Nephron progenitor cell (in vitro differentiated cells): ENCODE measurements around the gene PLCH1.

ENCODE experiments used
- DNase-seq: peaks from one replicate; pipeline ENCODE4 v3.0.0; 2021
- H3K27ac Mint-ChIP-seq: 2 replicates; pipeline ENCODE4 v1.8.0; 2021; ENCODE audit warnings: mild to moderate bottlenecking, moderate library complexity, mixed read lengths
- H3K27me3 Mint-ChIP-seq: 2 replicates; pipeline ENCODE4 v1.8.0; 2021; ENCODE audit warnings: mild to moderate bottlenecking, low read depth, mixed read lengths; ENCODE audit not compliant: poor library complexity
- H3K36me3 Mint-ChIP-seq: 2 replicates; pipeline ENCODE4 v1.8.0; 2021; ENCODE audit warnings: low read depth, mixed read lengths
- H3K4me1 Mint-ChIP-seq: 2 replicates; pipeline ENCODE4 v1.8.0; 2021; ENCODE audit warnings: mixed read lengths
- H3K4me3 Mint-ChIP-seq: 2 replicates; pipeline ENCODE4 v1.8.0; 2021; ENCODE audit warnings: mild to moderate bottlenecking, moderate library complexity, mixed read lengths
- H3K9me3 Mint-ChIP-seq: 2 replicates; pipeline ENCODE4 v1.8.0; 2021; ENCODE audit warnings: mild to moderate bottlenecking, moderate library complexity, mixed read lengths
- TF ChIP-seq, protein P1 (sequence below): fragments of 200-600 bp; sonication (generic); IDR thresholded peaks from 2 replicates; pipeline ENCODE4 v1.5.0; 2021; ENCODE audit warnings: antibody characterized with exemption

PLCH1 gene

DNA sequence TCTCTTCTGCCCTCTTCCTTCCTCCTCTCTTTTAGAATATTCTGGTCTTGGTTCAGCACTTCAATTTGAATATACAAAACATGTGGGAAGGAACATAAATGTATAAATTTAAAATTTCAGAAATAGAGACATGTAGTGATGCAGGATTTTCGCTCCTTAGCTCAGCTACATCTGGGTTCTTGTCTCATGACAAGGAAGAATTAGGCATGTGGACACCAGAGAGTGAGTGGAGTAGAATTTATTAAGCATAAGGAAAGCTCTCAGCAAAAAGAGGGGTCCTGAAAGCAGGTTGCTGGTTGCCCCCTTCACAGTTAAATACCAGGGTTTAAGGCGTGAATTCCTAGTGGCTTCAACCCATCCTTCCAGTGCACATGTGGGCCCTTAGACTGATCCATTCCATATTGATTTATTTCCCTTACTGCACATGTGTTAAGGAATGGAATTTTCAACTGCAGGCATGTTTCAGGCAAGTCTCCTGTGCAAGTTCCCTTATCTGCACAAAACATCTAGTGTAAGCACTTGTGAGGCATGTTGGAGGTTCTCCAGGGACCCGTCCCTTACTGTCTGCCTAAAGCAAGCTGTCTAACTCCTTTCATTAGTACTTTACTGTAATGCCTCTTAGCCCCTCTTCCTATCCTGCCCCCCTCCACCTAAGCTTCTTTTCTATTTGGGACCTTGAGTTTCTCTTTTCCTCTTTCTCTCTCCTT is 318.2 kb downstream of the PLCH1 start:
- Mint-ChIP-seq H3K4me1 (no peaks in the 10 kb centered on the region), H3K9me3 (peaks cover 28% of the 10 kb centered on the region), H3K36me3 (no peaks in the 10 kb centered on the region), H3K27ac (no peak overlapping the region), H3K4me3 (no peak overlapping the region), H3K27me3 (no peaks in the 10 kb centered on the region)
- TF ChIP-seq, protein P1, sequence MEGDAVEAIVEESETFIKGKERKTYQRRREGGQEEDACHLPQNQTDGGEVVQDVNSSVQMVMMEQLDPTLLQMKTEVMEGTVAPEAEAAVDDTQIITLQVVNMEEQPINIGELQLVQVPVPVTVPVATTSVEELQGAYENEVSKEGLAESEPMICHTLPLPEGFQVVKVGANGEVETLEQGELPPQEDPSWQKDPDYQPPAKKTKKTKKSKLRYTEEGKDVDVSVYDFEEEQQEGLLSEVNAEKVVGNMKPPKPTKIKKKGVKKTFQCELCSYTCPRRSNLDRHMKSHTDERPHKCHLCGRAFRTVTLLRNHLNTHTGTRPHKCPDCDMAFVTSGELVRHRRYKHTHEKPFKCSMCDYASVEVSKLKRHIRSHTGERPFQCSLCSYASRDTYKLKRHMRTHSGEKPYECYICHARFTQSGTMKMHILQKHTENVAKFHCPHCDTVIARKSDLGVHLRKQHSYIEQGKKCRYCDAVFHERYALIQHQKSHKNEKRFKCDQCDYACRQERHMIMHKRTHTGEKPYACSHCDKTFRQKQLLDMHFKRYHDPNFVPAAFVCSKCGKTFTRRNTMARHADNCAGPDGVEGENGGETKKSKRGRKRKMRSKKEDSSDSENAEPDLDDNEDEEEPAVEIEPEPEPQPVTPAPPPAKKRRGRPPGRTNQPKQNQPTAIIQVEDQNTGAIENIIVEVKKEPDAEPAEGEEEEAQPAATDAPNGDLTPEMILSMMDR: no peak
- DNase-seq: no peak

DNA sequence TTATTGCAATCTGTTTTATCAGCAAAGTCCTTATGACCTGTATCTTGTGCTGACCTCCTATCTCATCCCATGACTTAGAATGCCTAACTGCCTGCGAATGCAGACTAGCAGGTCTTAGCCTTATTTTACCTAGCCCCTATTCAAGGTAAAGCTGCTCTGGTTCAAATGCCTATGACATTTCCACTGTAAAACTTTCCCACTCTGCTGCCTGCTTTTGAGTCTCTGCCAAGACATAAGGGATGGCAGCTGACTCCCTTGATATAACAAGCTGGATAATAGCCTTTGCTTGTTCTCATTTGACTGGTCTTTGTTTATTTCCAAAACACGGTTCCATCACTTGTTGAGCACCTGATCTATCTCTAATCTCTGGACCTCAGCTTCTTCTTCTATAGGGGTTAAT is 319.5 kb downstream of the PLCH1 start:
- Mint-ChIP-seq H3K36me3 (no peaks in the 10 kb centered on the region), H3K4me3 (no peak overlapping the region), H3K4me1 (no peaks in the 10 kb centered on the region), H3K27me3 (no peaks in the 10 kb centered on the region), H3K9me3 (peaks cover 28% of the 10 kb centered on the region), H3K27ac (no peak overlapping the region)
- no peak for DNase-seq
- TF ChIP-seq, protein P1: no peak

DNA sequence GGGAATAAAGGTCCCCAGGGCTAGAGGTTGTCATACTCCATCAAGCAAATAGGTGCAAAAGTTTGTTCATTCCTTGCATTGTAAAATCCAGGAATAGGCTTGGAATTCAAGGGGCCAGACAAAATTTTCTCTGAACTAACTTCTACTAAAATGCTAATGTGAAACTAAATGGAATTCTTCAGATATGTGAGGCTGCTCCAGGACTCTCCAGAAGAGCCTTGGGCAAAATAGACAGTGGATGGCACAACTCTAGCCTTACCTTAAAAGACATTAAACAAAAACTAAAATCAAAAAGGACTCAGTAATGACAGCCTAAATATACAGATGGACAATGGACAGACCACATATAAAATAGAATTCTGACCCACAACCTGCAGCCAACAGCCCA is 320.6 kb downstream of the PLCH1 start:
- H3K27ac Mint-ChIP-seq: no peak overlapping the region
- DNase-seq: no peak
- no peak overlapping the region for H3K4me3 Mint-ChIP-seq
- H3K9me3 Mint-ChIP-seq: peaks cover 24% of the 10 kb centered on the region
- TF ChIP-seq, protein P1: no peak
- no peaks in the 10 kb centered on the region for H3K4me1 Mint-ChIP-seq
- no peaks in the 10 kb centered on the region for H3K27me3 Mint-ChIP-seq
- no peaks in the 10 kb centered on the region for H3K36me3 Mint-ChIP-seq

DNA sequence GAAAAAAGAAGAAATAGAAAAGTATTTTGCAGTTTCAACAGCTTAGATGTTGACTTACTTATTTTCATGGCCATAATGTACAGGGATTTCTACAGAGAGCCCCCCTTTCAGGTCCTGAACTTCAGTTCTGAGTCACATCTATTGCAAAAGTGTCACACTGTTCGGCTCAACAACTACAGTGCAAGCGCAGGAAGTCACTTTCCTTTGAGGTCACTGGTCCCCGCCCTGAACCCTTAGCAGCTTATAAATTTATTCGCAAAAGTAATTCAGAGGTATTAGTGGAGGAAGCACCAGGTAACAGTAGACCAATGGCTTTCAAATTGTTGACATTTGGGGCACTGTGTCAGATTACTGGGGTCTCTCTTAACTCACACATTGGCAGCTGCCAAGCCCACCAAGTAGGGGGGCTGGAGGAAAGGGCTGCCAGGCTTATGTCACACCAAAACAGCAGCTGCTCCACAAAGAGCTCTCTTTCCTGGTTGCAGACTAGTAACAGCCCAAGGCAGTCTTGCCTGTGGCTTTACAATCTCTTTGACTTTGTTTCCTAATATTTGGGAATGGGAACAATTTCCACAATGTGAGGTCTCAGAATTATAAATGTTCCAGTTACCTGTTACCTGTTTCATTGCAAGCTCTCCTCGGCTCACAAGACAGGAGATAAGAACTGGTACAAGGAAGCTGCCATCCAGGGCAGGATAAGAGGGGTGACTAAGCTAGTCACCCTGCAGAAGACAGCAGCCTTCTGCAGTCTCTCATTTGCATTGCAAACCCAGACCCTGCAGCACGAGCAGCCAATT is 321.1 kb downstream of the PLCH1 start:
- no peak overlapping the region for H3K4me3 Mint-ChIP-seq

DNA sequence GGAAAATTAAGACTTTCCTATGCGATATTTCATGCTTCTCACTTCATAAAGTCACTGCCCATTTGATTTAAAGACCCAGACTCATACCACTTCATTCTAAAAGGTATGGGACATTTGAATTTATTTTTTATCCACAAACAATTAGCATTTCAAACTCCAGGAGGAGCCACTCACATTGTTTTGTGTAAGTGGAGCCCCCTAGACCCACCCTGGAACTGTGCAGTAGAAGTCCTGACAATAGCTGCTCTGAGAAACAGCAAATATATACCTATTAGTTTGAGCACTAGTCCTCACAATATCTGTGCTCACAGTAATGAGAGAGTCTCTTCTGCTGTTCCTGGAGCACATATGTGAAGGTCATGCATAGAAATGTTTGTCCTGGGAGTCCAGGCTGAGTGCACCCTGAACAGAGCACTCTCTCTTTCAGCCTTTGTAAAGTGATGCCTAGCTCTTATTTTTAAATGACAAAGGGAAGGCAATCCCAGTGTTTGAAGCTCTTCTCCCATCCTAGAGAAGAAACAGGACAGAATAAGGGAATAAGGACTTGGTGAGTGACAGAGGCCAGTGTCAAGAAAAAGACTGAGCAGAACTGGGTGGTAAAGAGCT is 323.9 kb downstream of the PLCH1 start:
- Mint-ChIP-seq H3K4me1 (no peaks in the 10 kb centered on the region), H3K27ac (peak overlapping the region; percentile 14), H3K9me3 (no peaks in the 10 kb centered on the region), H3K27me3 (no peaks in the 10 kb centered on the region), H3K4me3 (no peak overlapping the region), H3K36me3 (no peaks in the 10 kb centered on the region)
- no peak for DNase-seq
- TF ChIP-seq, protein P1: no peak

More for the DNA sequence above, 321.1 kb downstream of the PLCH1 start:
- Mint-ChIP-seq H3K27ac (no peak overlapping the region), H3K27me3 (no peaks in the 10 kb centered on the region), H3K36me3 (no peaks in the 10 kb centered on the region), H3K9me3 (peaks cover 20% of the 10 kb centered on the region), H3K4me1 (no peaks in the 10 kb centered on the region)
- DNase-seq: no peak
- TF ChIP-seq, protein P1: no peak
